ENCODE measurements around the gene TMC4.
A peak's percentile ranks its signal among the peaks of the same experiment; 100 is the strongest.
"Not testable (repeated sequence)": the region's sequence is repeated elsewhere in the genome, so short reads cannot be mapped to it uniquely, and the experiment has no call there.

The TMC4 gene

DNA sequence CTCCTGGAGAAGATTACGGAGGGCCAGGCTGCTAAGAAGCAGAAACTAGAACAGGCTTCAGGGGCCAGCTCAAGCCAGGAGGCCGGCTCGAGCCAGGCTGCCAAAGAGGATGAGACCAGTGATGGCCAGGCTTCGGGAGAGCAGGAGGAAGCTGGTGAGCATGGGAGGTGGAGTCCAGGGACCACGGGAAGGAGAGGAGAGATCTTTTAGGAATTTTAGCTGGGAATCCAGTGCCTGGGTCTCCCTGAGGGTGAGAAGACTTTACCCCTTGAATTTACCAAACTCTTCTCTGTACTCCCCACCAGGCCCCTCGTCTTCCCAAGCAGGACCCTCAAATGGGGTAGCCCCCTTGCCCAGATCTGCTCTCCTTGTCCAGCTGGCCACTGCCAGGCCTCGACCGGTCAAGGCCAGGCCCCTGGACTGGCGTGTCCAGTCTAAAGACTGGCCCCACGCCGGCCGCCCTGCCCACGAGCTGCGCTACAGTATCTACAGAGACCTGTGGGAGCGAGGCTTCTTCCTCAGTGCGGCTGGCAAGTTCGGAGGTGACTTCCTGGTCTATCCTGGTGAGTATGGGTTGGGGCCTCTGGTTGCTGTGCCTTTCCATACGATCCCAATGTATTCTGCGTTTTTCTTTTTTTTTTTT, 19.0 kb upstream of the TMC4 start:
- no peak for DNase-seq
- TF ChIP-seq GATA1 (IDR thresholded peaks at IDR 0.05; ENCODE audit: low read depth, low read length) (no peak), POLR2A (IDR thresholded peaks at IDR 0.05; ENCODE audit: low read length) (no peak)

DNA sequence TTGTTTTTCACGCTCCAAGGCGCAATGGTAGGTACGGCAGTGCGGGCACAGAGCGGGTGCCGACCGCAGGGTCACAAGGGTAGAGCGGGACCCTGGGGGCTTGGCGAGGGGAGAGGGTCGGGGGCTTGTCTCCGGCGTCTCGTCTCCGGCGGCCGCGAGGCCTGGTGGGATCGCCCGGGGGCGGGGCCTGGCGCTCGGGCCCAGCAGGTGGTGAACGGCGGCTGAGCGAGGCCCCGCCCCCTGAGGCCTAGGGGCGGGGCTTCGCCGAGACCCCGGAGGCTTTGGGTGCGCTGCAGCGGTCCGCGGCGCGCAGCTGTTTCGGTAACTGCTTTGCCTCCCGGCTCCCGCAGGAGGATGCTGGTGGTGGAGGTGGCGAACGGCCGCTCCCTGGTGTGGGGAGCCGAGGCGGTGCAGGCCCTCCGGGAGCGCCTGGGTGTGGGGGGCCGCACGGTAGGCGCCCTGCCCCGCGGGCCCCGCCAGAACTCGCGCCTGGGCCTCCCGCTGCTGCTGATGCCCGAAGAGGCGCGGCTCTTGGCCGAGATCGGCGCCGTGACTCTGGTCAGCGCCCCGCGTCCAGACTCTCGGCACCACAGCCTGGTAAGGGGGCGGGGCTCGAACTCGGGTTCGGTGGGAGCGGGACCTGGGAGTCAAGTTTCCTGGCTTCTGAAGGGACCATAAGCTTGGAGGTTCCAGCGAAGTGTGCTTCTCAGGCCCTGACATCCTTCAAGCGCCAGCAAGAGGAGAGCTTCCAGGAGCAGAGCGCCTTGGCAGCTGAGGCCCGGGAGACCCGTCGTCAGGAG, 18.3 kb upstream of the TMC4 start, which contains the start of gene TSEN34:
Gene TSEN34, plus strand, starts transcription at position 298 of the 800 bp plus-strand sequence. Its CDS starts 57 bp downstream, at position 355.
- DNase-seq: peak; percentile 94 to 97
- TF ChIP-seq POLR2A (IDR thresholded peaks at IDR 0.05; ENCODE audit: low read length): peak; percentile 53
- TF ChIP-seq GATA1 (IDR thresholded peaks at IDR 0.05; ENCODE audit: low read depth, low read length): no peak

DNA sequence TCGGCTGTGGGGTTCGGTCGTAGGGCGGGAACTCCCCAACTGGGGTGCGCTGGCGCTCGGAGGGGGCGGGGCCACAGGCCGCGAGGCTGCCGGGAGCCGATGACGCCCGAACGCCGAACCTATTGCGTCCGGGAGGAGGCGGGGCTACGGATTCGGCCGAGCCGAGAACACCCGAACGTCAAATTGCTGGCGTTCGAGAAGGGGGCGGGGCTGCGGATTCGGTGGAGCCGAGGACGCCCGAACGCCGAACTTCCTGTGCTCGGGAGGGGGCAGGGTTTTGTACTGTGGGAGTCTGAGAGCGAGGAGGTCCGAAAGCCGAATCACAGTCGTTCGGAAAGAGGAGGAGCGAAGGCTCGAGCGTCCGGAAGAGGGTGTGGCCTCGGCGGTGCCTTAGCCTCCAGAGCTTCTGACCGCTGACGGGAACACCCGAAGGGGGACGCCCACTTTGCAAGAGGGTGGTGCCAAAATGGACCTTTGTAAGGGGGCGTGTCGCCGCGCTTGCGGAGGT, 17.6 kb upstream of the TMC4 start:
- peak; percentile 100 for DNase-seq
- TF ChIP-seq GATA1 (IDR thresholded peaks at IDR 0.05; ENCODE audit: low read depth, low read length) (no peak), POLR2A (IDR thresholded peaks at IDR 0.05; ENCODE audit: low read length) (peak; percentile 7)

DNA sequence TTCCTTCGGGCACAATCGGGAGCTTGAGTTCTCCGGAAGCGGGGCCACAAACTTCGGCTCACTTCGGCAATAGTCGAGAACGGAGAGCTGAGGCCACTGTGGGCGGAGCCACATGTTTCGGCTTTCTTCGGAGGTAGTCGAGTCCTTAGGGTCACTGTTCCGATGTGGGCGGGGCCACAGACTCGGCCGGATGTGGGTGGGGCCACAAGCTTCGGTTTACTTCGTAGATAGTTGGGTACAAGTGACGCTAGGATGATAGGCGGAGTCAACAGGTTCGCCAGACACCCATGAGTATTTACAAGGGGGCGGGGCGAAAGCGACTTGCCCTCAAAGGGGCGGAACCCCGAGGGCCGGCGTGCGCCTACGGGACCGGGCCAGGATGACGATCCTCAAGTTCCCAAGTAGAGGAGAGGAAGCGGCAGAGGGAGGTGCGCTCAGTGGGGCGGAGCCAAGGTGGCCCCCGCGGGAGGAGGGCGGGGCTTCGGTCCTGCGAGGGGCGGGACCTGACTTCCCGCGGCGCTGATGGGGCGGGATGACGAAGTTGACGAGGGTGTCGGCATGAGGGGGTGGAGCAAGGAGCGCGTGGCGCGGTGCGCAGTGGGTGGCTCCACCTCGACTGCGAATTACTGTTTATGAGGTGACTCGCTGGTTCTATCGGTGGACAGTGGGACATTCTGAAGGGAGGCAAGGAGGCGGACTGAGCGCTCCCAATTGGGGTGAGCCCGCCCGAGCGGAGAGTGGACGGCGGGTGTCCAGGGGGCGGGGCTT, 17.0 kb upstream of the TMC4 start:
- DNase-seq: peak; percentile 100
- TF ChIP-seq POLR2A (IDR thresholded peaks at IDR 0.05; ENCODE audit: low read length) (peak; percentile 46), GATA1 (IDR thresholded peaks at IDR 0.05; ENCODE audit: low read depth, low read length) (no peak)

DNA sequence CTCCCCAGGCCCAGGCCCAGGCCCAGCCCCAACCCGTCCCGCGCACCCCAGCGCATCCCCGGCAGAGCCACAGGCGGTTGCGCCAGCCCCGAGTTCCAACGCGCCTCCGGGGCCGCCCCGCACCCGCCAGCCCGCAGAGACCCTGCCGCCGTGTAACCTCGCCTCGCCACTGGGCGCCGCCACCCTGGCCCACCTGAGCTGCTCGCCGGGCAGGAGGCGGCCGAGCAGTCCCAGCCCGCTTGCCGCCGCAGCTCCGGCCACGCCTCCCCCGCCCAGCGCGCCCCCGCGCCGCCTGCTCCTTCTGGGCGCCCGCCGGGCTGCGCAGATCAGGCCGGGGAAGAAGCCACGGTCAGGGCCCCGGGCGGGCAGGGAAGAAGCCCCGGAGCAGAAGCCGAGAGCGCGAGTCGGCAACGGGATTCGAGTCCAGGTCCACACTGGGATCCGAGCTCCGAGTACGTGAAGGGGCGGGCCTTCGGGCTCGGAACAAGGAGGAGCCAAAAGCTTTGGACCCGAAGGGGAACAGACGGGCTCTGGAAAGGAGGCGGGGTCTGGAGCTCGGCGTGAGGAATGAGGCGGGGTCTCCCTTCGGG, 16.3 kb upstream of the TMC4 start, which contains the start of gene MBOAT7:
Gene MBOAT7, minus strand, starts transcription at position 436 of the 590 bp plus-strand sequence. CDS start 1,072 bp downstream, outside the sequence.
- DNase-seq: no peak
- TF ChIP-seq POLR2A (IDR thresholded peaks at IDR 0.05; ENCODE audit: low read length): no peak

DNA sequence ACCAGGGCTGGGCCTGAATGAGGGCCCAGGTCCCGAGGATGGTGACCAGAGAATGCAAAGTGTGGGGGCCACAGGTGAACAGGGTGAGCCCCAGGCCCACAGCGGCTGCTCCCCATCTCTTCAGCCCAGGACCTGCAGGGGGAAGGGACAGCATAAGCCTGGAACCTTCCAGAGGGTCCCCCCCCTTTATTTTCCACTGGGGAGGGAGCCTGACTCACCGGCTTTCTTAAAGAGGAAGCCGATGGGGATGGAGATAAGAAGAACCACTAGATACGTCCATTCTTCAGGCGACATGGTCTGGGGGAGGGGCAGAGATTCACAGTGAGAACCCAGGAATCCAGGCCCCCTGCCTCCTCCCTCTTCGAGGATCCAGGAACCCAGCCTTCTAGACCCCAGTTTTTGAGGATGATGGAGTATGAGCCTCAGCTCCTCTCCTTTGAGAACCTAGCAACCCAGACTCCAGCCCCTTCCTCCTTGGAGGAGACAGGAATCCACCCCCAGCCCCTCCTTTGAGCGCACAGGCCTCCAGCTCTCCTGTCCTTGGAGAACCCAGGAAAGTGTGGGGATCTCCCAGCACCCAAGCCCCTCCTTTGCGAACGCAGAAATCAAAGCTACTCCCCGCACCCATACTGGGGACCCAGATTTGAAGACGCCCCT, 15.4 kb upstream of the TMC4 start:
- DNase-seq: peak; percentile 62 to 69
- no peak for TF ChIP-seq GATA1 (IDR thresholded peaks at IDR 0.05; ENCODE audit: low read depth, low read length)

DNA sequence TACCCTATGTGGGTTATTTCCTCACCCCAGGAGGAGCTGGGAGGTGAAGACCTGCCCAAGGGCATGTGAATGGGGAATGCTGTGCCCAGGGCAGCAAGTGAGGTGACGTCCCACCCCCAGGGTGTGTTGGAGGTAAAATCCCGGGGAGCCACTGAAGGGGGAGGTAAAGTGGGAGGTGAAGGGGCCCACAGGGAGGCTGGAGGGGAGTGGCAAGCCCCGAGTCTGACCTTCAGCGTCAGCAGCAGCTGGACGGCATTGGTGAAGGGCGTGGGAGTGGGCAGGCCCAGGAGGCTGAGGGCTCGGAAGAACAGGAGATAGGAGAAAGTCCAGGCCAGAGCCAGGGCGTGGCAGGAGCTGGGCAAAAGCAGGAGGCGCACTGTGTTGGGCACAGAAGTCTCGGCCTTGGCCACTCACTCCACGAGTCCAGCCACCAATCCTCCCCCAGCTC, 14.0 kb upstream of the TMC4 start:
- DNase-seq: no peak
- TF ChIP-seq POLR2A (IDR thresholded peaks at IDR 0.05; ENCODE audit: low read length): no peak
- TF ChIP-seq GATA1 (IDR thresholded peaks at IDR 0.05; ENCODE audit: low read depth, low read length): no peak

DNA sequence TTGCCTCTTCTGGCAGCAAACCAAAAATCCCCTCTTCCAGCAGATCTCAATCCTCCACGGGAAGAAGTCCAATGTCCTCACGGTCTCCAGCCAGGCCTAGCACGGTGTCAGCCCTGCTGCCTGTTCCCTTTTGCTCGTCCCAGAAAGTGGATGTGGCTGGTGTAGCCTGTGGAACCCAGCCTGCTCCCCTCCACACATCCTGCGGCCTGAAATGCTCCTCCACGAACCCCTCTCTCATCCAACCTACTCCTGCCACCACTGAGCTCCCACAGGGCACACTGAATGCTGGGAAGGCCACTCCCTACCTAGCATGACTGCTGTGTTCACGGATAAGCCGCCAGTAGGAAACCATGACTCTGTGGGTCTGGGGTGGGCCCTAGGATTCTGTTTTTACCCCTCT, 13.4 kb upstream of the TMC4 start:
- TF ChIP-seq POLR2A (IDR thresholded peaks at IDR 0.05; ENCODE audit: low read length) (no peak), GATA1 (IDR thresholded peaks at IDR 0.05; ENCODE audit: low read depth, low read length) (no peak)
- peak in 1 of 2 experiments; percentile 42 for DNase-seq

DNA sequence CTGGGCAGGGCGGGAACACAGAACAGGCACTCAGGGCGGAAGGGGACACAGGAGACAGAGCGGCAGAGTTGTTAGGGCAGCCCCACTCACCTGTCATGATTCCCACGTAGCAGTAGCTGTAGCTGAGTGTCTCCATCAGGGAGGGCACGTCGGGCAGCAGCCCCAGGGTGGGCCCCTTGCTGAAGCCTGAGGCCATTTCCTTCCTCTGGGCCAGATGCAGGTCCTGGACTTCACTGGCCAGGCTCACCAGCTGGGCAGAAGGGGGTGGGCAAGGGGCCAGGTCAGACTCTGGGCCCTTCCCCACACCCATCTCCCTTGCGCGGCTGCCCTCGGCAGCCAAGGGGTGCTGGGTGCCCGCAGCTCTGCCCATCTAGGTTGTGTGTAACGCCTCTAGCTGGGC, 10.5 kb upstream of the TMC4 start:
- TF ChIP-seq POLR2A (IDR thresholded peaks at IDR 0.05; ENCODE audit: low read length) (no peak), GATA1 (IDR thresholded peaks at IDR 0.05; ENCODE audit: low read depth, low read length) (no peak)
- DNase-seq: no peak

DNA sequence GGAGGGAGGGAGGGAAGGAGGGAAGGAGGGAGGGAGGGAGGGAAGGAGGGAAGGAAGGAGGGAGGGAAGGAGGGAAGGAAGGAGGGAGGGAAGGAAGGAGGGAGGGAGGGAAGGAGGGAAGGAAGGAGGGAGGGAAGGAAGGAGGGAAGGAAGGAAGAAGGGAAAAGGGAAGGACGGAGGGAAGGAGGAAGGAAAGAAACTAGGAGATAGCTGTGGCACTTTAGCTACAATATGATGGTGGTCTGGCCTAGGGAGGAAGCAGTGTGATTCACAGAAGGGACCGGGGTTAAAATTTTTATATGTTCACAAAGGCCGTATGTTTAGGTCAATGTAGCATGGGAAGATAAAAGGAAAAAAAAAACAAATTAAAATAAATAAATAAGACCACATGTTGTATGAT, 8.9 kb upstream of the TMC4 start:
- not testable (repeated sequence) for DNase-seq

DNA sequence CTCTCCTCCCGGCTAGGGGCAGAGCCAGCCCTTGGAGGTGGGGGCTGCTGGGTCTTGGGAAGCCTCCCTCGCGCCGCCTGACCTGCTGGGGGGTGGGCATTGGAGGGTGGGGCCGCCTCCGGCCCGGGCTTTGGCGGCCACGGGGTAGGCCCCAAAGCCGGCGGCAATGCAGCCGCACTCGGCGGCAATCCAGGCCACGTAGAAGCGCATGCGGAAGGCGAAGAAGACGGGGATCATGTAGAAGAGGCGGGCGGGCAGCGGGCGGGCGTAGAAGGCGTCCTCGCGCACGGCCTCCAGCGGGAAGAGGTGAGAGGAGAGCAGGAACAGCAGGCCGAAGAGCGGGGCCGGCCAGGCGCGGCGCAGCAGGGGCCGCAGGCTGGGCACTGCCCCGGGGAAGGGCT, 7.7 kb upstream of the TMC4 start:
- TF ChIP-seq GATA1 (IDR thresholded peaks at IDR 0.05; ENCODE audit: low read depth, low read length): no peak
- TF ChIP-seq POLR2A (IDR thresholded peaks at IDR 0.05; ENCODE audit: low read length): no peak
- DNase-seq: no peak

DNA sequence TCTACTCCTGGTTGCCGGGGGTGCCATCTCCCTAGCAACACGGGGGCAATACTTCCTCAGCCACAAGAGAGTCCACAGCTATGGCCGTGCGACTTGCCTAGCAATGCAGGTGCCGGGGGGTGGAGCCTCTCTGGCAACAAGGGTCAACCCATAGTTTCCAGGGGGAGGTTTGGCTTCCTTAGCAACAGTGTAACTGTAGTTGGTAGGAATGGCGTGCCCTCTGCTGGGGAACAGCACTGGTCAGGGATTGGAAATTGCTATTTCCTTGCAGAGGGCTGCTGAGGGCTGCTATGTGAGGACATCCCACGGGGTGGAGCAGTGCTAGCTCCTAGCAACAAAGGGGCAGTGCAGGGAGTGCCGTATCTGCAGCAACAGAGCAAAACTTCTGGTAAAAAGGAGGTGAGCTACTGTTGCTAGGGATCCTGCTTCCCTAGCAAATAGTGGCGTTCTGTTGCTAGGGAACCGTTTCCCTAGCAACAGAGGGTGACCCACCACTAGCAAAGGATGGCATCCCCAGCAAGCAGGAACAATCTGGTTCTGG, 7.0 kb upstream of the TMC4 start:
- DNase-seq: peak; percentile 70 to 77
- TF ChIP-seq GATA1 (IDR thresholded peaks at IDR 0.05; ENCODE audit: low read depth, low read length): no peak
- no peak for TF ChIP-seq POLR2A (IDR thresholded peaks at IDR 0.05; ENCODE audit: low read length)

DNA sequence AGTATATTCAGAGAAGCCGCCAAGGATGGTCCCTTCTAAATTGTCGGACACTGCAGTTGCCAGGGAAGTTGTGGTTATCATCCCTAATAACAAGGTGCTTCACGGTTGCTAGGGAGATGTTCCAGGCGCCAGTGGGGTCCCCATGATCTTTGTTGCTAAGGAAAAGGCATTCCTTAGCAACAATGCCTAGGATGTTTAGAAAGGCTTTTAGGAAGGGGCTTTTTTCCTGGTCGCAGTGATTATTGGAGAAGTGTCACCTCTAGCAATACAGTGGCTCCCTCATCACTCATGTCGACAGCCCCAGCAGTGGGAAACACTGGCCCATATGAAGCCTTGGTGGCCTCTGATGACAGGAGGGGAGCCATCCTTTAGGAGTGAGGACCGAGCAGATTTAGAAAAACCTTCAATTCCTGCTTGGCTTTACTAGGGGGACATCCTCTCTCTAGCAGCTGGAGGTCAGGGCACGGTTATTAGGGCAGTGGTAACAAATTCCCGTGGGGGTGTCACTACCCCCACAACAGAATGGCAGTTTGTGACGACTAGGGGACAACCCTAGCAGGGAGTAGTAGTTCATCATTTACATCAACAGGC, 6.4 kb upstream of the TMC4 start:
- no peak for DNase-seq
- TF ChIP-seq POLR2A (IDR thresholded peaks at IDR 0.05; ENCODE audit: low read length) (no peak), GATA1 (IDR thresholded peaks at IDR 0.05; ENCODE audit: low read depth, low read length) (no peak)

Measured in erythroblast (primary cell).